ENCODE data around the gene SBNO2.
A peak's percentile ranks its signal among the peaks of the same experiment; 100 is the strongest.

Gene SBNO2

DNA sequence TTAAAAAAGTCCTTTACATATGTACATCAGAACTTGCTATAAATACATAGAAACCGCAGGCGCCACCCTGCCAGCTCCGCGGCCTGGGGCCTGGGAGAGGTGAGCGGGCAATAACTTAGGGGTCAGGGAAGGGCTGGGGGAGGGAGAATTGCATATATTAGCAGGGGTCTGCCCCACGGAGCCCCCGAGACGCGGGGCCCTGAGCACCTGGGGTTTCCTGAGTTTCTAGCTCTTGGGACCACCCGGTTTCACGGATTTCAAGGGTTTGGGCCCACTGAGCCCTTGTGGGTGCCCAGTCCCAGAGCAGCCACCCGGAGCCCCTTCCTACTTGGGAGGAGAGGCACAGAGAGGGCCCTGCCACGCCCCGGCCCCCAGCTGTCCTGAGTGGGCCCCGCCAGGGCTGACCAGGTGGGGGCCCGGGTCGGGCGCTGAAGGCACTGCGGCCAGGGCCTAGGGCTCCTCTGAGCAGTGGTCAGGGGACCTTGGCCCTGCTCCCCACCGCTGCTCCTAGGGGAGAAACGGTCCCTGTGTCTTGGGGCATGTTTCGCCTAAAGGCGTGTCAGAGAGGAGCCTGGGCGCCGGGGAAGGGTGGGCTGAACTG lies 66.3 kb downstream of the SBNO2 start:
- DNase-seq (ENCODE audit: insufficient read length), result no peak
- no peak for FAIRE-seq
- no peak for TF ChIP-seq POLR2A (IDR thresholded peaks at IDR 0.05; ENCODE audit: low read depth, low read length)
- TF ChIP-seq TAF1 (IDR thresholded peaks at IDR 0.05; ENCODE audit: borderline replicate concordance, low read depth, low read length), result no peak
- TF ChIP-seq POLR2AphosphoS5 (IDR thresholded peaks at IDR 0.05; ENCODE audit: low read depth, low read length), result no peak; the same call in 1 of the 2 replicates

DNA sequence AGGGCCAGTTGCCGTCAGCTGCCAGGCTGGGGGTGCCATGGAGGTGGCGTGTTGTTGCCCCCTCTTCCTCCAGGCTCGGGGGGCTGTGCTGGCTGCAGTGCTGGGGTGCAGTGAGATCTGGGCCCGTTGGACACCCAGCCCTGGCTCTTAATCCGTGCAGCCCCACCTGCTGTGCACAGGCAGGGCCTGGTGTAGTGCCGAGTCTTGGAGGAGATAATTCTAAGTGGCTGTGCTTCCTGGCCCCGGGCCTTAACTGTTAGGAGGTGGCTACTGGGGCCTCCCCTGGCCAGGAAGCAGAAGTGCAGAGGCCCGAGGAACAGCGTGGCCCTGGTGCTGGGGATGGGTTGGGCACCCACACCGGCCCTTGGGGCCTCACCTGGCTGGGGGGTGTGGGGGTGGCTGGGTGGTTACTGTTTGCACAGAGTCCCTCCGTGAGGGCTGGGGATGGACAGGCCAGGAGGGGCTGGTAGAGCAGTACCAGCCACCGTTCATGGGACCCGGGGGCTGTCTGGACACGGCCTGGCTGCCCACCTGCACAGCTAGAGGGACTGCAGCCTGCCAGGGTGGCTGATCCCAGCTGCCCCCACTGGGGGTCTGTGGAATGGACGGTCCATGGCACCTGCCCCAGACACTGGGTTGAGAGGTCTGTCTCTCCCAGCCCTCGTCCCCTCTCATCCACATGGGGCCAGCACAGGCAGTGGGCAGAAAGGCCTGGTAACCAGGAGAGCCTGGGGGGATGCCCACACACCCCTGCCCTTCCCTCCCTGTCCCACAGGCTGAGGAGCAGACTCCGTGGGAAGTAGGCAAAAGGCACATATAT lies 67.0 kb downstream of the SBNO2 start:
- TF ChIP-seq TAF1 (IDR thresholded peaks at IDR 0.05; ENCODE audit: borderline replicate concordance, low read depth, low read length) (no peak), POLR2AphosphoS5 (IDR thresholded peaks at IDR 0.05; ENCODE audit: low read depth, low read length) (no peak)
- peak; percentile 36 for FAIRE-seq
- DNase-seq (ENCODE audit: insufficient read length), result no peak

DNA sequence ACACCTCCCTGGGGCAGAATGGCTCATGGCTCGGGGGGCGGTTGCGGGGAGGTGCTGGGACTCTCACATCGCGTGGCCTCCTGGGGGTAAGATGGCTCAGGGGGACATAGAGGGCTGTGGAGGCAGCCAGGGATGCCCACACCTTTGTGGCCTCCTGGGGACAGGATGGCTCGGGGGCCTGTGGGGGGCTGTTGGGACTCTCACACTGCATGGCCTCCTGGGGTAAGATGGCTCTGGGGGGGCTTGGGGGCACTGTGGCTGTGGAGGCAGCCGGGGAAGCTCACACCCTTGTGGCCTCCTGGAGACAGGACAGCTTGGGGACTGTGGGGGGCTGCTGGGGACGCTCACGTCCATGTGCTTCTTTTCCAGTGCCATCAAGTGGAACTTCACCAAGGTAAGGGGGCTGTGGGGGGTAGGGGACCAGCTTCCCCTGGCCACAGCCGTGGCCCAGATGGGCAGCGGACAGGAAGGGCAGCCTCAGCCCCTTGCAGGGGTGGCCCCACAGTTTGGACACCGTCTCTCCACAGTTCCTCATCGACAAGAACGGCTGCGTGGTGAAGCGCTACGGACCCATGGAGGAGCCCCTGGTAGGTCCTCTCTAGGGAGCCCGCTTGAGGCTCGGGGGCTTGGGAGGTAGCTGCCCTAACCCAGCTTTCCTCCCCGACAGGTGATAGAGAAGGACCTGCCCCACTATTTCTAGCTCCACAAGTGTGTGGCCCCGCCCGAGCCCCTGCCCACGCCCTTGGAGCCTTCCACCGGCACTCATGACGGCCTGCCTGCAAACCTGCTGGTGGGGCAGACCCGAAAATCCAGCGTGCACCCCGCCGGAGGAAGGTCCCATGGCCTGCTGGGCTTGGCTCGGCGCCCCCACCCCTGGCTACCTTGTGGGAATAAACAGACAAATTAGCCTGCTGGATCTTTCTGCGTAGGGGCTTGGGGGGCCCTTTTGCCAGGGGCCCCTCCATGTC lies 67.9 kb downstream of the SBNO2 start:
- DNase-seq (ENCODE audit: insufficient read length) (no peak), FAIRE-seq (no peak)
- TF ChIP-seq POLR2A (IDR thresholded peaks at IDR 0.05; ENCODE audit: low read depth, low read length) (no peak), TAF1 (IDR thresholded peaks at IDR 0.05; ENCODE audit: borderline replicate concordance, low read depth, low read length) (no peak), POLR2AphosphoS5 (IDR thresholded peaks at IDR 0.05; ENCODE audit: low read depth, low read length) (no peak; the same call in 1 of the 2 replicates)

DNA sequence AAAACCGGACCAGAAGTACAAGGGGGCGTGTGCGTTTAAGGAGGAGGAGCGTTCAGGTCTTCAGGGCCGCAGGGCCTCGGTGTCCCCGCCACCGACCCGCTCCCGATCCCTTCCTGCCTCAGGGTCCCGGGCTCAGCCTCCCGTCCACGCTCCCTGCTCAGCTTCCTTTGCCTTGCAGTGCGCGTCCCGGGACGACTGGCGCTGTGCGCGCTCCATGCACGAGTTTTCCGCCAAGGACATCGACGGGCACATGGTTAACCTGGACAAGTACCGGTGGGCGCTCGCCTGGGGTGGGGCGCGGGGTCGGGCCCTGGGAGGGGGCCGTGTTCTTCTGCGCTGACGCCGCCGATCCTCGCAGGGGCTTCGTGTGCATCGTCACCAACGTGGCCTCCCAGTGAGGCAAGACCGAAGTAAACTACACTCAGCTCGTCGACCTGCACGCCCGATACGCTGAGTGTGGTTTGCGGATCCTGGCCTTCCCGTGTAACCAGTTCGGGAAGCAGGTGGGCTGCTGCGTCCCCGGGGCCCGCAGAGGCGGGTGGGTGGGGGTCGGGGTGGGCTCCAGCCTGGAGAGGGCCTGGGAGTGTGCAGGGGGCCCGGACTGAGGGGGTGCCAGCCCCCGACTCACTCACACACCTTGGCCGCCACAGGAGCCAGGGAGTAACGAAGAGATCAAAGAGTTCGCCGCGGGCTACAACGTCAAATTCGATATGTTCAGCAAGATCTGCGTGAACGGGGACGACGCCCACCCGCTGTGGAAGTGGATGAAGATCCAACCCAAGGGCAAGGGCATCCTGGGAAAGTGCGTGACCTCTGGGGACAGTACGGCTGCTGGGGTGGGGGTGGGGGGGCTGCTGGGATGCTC lies 68.8 kb downstream of the SBNO2 start:
- DNase-seq (ENCODE audit: insufficient read length) (no peak), FAIRE-seq (peak; percentile 51)
- no peak for TF ChIP-seq TAF1 (IDR thresholded peaks at IDR 0.05; ENCODE audit: borderline replicate concordance, low read depth, low read length)
- no peak for TF ChIP-seq POLR2A (IDR thresholded peaks at IDR 0.05; ENCODE audit: low read depth, low read length)
- TF ChIP-seq POLR2AphosphoS5 (IDR thresholded peaks at IDR 0.05; ENCODE audit: low read depth, low read length), result no peak

DNA sequence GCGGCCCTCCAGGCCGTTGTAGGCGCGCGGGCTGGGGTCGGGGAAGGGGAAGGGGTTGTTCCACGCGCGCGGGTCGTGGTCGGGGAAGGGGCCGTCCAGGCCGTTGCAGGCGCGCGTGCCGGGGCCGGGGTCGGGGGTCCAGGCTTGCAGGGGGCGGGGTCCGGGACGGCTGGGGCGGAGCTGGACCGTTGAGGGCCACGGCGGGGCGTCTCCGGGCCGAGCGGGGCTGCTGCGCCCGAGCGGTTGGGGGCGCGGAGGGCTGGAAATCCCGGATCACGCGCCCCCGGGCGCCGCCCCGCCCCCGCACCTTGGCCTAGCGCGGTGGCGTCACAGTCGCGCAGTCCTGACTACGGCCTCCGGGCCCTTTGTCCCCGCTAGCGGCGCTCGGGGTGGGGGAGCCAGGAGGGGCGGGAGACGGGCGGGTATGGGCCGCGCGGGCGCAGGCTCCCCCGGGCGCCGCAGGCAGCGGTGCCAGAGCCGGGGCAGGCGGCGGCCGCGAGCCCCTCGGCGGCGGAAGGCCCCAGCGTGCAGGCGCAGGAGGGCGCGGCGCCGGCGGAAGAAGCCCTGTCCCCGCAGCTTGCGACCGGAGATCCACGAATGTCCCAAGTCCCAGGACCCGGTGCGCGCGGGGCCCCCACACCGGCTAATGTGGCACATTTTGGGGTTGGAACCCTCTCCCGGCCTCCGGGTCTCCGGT lies 69.6 kb downstream of the SBNO2 start:
- FAIRE-seq, result peak; percentile 30
- no peak for TF ChIP-seq POLR2AphosphoS5 (IDR thresholded peaks at IDR 0.05; ENCODE audit: low read depth, low read length)
- no peak for TF ChIP-seq POLR2A (IDR thresholded peaks at IDR 0.05; ENCODE audit: low read depth, low read length)
- TF ChIP-seq TAF1 (IDR thresholded peaks at IDR 0.05; ENCODE audit: borderline replicate concordance, low read depth, low read length), result no peak
- peak; percentile 86 for DNase-seq (ENCODE audit: insufficient read length)

DNA sequence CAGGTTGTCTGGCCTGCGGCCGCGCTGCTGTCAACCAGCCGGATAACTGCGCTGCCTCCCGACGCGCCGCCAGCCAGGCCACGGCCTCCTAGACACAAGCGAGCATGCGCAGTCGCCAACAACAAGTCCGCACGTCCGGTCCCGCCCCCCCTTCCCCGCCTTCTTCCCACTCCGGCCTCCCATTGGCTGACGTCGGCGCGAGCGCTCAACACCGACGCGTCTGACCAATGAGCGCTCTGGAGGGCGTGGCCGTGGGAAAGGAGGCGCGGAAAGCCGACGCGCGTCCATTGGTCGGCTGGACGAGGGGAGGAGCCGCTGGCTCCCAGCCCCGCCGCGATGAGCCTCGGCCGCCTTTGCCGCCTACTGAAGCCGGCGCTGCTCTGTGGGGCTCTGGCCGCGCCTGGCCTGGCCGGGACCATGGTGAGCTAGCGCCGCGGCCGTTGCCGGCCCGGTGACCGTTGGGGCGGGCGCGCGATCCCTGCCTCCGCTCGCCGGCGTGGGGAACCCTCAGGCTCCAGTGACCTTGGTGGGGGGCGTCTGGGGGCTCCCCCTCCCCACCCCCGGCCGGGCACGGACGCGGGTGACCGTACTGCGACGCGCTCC lies 70.3 kb downstream of the SBNO2 start, which contains the start of gene GPX4:
GPX4 (plus strand) TSS at position 287 of the 603 bp plus-strand sequence; CDS start at position 337, 50 bp downstream.
- FAIRE-seq, result peak; percentile 100
- peak; percentile 96 for TF ChIP-seq POLR2AphosphoS5 (IDR thresholded peaks at IDR 0.05; ENCODE audit: low read depth, low read length)
- TF ChIP-seq TAF1 (IDR thresholded peaks at IDR 0.05; ENCODE audit: borderline replicate concordance, low read depth, low read length), result peak; percentile 91
- TF ChIP-seq POLR2A (IDR thresholded peaks at IDR 0.05; ENCODE audit: low read depth, low read length), result peak; percentile 98
- DNase-seq (ENCODE audit: insufficient read length), result peak; percentile 99

DNA sequence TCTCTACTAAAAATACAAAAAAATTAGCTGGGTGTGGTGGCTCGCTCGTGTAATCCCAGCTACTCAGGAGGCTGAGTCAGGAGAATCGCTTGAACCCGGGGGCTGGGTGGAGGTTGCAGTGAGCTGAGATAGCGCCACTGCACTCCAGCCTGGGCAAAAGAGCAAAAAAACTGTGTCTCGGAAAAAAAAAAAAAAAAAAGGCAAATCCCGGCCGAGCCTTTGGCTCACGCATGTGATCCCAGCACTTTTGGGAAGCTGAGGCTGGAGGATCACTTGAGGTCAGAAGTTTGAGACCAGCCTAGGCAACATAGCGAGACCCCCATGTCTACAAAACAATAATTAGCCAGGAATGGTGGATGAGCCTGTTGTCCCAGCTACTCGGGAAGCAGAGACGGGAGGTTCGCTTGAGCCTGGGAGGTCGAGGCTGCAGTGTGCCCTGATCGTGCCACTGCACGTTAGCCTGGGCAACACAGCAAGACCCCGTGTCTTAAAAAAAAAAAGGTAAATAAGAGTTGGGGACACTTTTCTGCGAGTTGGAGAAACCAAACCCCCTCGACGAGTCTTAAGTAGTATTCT lies 70.8 kb downstream of the SBNO2 start:
- TF ChIP-seq TAF1 (IDR thresholded peaks at IDR 0.05; ENCODE audit: borderline replicate concordance, low read depth, low read length) (no peak), POLR2AphosphoS5 (IDR thresholded peaks at IDR 0.05; ENCODE audit: low read depth, low read length) (no peak), POLR2A (IDR thresholded peaks at IDR 0.05; ENCODE audit: low read depth, low read length) (no peak)
- no peak for DNase-seq (ENCODE audit: insufficient read length)
- no peak for FAIRE-seq

DNA sequence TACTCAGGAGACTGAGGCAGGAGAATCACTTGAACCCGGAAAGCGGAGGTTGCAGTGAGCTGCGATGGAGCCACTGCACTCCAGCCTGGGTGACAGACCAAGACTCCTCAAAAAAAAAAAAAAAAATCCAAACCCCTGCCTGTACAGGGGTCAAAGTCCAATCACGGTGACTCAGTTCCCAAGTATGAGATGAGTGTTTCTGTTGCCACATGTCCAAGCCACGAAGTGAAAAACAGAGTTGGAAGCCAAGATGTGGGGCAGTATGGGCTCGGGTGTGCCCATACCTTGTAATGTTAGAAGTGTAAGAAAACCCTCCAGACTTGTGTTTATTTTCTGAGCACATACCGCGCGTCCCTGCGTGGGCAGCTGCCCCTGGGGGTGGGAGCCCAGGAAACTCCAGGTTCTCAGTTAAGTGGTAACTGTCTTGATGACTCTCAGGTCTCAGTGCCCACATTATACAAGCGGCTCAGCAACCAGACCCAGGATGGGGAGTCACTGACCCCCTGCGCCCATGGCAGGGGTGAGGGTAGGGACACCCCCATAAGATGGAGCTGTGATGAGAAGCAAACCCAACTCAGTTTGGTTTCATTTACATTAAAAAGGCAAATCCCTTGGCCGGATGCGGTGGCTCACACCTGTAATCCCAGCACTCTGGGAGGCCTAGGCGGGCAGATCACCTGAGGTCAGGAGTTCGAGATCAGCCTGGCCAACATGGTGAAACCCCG lies 71.5 kb downstream of the SBNO2 start:
- TF ChIP-seq TAF1 (IDR thresholded peaks at IDR 0.05; ENCODE audit: borderline replicate concordance, low read depth, low read length) (no peak), POLR2A (IDR thresholded peaks at IDR 0.05; ENCODE audit: low read depth, low read length) (no peak), POLR2AphosphoS5 (IDR thresholded peaks at IDR 0.05; ENCODE audit: low read depth, low read length) (no peak)
- FAIRE-seq, result peak; percentile 73
- DNase-seq (ENCODE audit: insufficient read length), result no peak

DNA sequence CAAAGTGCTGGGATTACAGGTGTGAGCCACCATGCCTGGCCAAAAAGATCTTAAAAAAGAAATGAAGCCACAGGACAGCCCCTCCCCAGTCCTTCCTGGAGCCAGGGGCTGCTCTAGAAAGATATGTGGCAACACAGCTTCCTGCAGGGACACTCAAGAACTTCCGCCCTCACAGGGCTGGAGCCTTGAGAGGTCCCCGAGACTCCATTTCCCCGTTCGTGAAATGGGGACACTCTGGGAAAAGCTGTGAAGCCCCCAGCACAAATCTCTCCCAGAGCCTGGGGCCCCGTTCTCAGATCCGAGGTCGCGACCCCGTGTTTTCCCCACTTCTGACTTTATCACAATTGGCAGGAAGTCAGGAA lies 72.8 kb downstream of the SBNO2 start:
- no peak for FAIRE-seq
- no peak for DNase-seq (ENCODE audit: insufficient read length)
- TF ChIP-seq POLR2A (IDR thresholded peaks at IDR 0.05; ENCODE audit: low read depth, low read length), result no peak
- TF ChIP-seq TAF1 (IDR thresholded peaks at IDR 0.05; ENCODE audit: borderline replicate concordance, low read depth, low read length), result no peak
- no peak for TF ChIP-seq POLR2AphosphoS5 (IDR thresholded peaks at IDR 0.05; ENCODE audit: low read depth, low read length)
